Trophoblast cell (in vitro differentiated cells and primary cell): Measurements from ENCODE around the gene PERM1.

Source experiments
- DNase-seq, 2 donors: peaks; one replicate each; pipeline ENCODE4 v3.0.0-alpha.2; 2016
- H2AFZ ChIP-seq: 2 replicates; pipeline ENCODE4 v1.6.1; 2013; ENCODE audit warnings: low read length, moderate library complexity, mild to moderate bottlenecking; ENCODE audit not compliant: insufficient read depth, poor library complexity
- H2AK5ac ChIP-seq: 2 replicates; pipeline ENCODE4 v1.6.1; 2013; ENCODE audit warnings: mild to moderate bottlenecking, low read length
- H2BK120ac ChIP-seq: 2 replicates; pipeline ENCODE4 v1.6.1; 2013; ENCODE audit warnings: low read length, mild to moderate bottlenecking, moderate library complexity; ENCODE audit not compliant: insufficient read depth, poor library complexity
- H2BK12ac ChIP-seq: 2 replicates; pipeline ENCODE4 v1.6.1; 2013; ENCODE audit warnings: mild to moderate bottlenecking, low read length, moderate library complexity
- H2BK5ac ChIP-seq: 2 replicates; pipeline ENCODE4 v1.6.1; 2013; ENCODE audit warnings: low read length, low read depth, moderate library complexity, mild to moderate bottlenecking; ENCODE audit not compliant: poor library complexity
- H3K14ac ChIP-seq: 2 replicates; pipeline ENCODE4 v1.6.1; 2013; ENCODE audit warnings: mild to moderate bottlenecking, low read length
- H3K18ac ChIP-seq: 2 replicates; pipeline ENCODE4 v1.6.1; 2013; ENCODE audit warnings: mild to moderate bottlenecking, low read length
- H3K23ac ChIP-seq: 2 replicates; pipeline ENCODE4 v1.6.1; 2013; ENCODE audit warnings: low read length
- H3K27ac ChIP-seq: 2 replicates; pipeline ENCODE4 v1.5.1; 2013; ENCODE audit warnings: low read depth, mild to moderate bottlenecking, inconsistent platforms, low read length, moderate library complexity
- H3K27me3 ChIP-seq: 2 replicates; pipeline ENCODE4 v1.6.1; 2013; ENCODE audit warnings: inconsistent platforms, mild to moderate bottlenecking, low read length, moderate library complexity; ENCODE audit not compliant: insufficient read depth
- H3K36me3 ChIP-seq, 2 experiments: 1 replicate in 1 of 2; 2 replicates in 1 of 2; pipeline ENCODE4 v1.6.1; 2013; ENCODE audit warnings: low read length in 2 of 2, mild to moderate bottlenecking in 2 of 2, moderate library complexity in 1 of 2; ENCODE audit not compliant: insufficient read depth in 2 of 2, control insufficient read depth in 1 of 2
- H3K4ac ChIP-seq: 2 replicates; pipeline ENCODE4 v1.6.1; 2013; ENCODE audit warnings: low read depth, mild to moderate bottlenecking, low read length, moderate library complexity
- H3K4me1 ChIP-seq, 2 experiments: 1 replicate in 1 of 2; 2 replicates in 1 of 2; pipeline ENCODE4 v1.6.1; 2013; ENCODE audit warnings: low read length in 2 of 2, mild to moderate bottlenecking in 2 of 2, moderate library complexity in 1 of 2; ENCODE audit not compliant: insufficient read depth in 2 of 2, control insufficient read depth in 1 of 2
- H3K4me2 ChIP-seq: 2 replicates; pipeline ENCODE4 v1.6.1; 2013; ENCODE audit warnings: inconsistent platforms, mild to moderate bottlenecking, low read length, moderate library complexity
- H3K4me3 ChIP-seq: 2 replicates; pipeline ENCODE4 v1.5.1; 2013; ENCODE audit warnings: mild to moderate bottlenecking, low read depth, low read length, inconsistent platforms
- H3K79me1 ChIP-seq: one replicate; pipeline ENCODE4 v1.6.1; 2013; ENCODE audit warnings: low read length
- H3K79me2 ChIP-seq: 2 replicates; pipeline ENCODE4 v1.6.1; 2013; ENCODE audit warnings: low read length, mild to moderate bottlenecking; ENCODE audit not compliant: control insufficient read depth, insufficient read depth, poor library complexity
- H3K9ac ChIP-seq: 2 replicates; pipeline ENCODE4 v1.6.1; 2013; ENCODE audit warnings: mild to moderate bottlenecking, low read length
- H3K9me3 ChIP-seq: 2 replicates; pipeline ENCODE4 v1.6.1; 2013; ENCODE audit warnings: low read depth, mild to moderate bottlenecking, control low read depth, inconsistent platforms, low read length; ENCODE audit not compliant: insufficient read depth
- H4K12ac ChIP-seq: 2 replicates; pipeline ENCODE4 v1.6.1; 2013; ENCODE audit warnings: low read depth, mild to moderate bottlenecking, low read length, moderate library complexity
- H4K8ac ChIP-seq: 2 replicates; pipeline ENCODE4 v1.6.1; 2013; ENCODE audit warnings: low read depth, mild to moderate bottlenecking, low read length, moderate library complexity
- H4K91ac ChIP-seq: one replicate; pipeline ENCODE4 v1.6.1; 2013; ENCODE audit warnings: low read depth, mild to moderate bottlenecking, low read length, moderate library complexity
- WGBS: extraction: QIAGEN DNeasy Blood & Tissue Kit; methylation state at CpG from one replicate; pipeline ENCODE4 v1.1.7; 2013; ENCODE audit warnings: missing lambda C conversion rate; ENCODE audit not compliant: insufficient read length, insufficient coverage; ENCODE audit errors: extremely low coverage; 5-methylcytosine and 5-hydroxymethylcytosine counted together

PERM1 gene

DNA sequence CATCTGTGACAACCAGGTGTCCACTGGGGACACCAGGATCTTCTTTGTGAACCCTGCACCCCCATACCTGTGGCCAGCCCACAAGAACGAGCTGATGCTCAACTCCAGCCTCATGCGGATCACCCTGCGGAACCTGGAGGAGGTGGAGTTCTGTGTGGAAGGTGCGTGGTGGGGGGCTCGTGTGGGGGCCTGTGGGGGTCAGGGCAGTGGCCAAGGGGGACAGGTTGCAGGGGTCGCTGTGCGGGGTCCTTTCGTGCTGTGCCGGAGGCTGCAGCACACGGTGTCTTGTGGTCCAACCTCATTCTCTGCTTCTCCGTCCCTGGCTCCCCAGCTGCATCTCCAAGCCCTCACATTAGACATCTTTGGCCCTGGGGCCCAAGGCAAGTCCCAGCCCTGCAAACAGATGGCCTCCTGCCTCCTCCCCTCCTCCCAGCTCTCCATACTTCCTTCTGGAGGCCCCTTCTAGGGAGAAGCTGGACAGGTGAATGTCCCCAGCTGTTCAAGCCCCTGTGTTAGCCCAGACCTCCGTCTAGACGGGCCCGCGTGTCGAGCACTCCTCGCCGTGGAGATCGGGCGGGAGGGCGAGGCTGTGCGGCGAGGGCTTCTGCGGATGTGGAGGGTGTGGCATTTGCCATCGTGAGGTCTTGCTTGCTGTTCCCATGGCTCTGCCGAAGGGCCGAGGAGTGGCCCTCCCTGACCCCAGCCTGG is 40.6 kb upstream of the PERM1 start:
- Histone ChIP-seq H3K23ac (no peak overlapping the region), H3K27me3 (no peaks in the 10 kb centered on the region), H4K8ac (no peak overlapping the region), H3K4me1 (peaks cover 42 to 49% of the 10 kb centered on the region in 2 experiments), H3K79me2 (peaks cover 12% of the 10 kb centered on the region), H3K27ac (no peak overlapping the region), H2AK5ac (no peak overlapping the region), H4K12ac (no peak overlapping the region), H4K91ac (no peak overlapping the region), H3K9ac (no peak overlapping the region), H3K4me2 (no peak overlapping the region), H3K79me1 (peaks cover 24% of the 10 kb centered on the region), H3K36me3 (peaks cover 29% of the 10 kb centered on the region in 2 experiments), H2BK12ac (no peak overlapping the region), H3K9me3 (peaks cover 2% of the 10 kb centered on the region), H3K18ac (no peak overlapping the region), H2BK5ac (no peak overlapping the region), H3K14ac (peak overlapping the region; percentile 18), H2BK120ac (no peak overlapping the region), H3K4me3 (peak overlapping the region; percentile 45), H3K4ac (no peak overlapping the region), H2AFZ (no peak overlapping the region)
- WGBS: no CpG with 5 or more reads among the region's 27 CpGs
- no peak for DNase-seq

DNA sequence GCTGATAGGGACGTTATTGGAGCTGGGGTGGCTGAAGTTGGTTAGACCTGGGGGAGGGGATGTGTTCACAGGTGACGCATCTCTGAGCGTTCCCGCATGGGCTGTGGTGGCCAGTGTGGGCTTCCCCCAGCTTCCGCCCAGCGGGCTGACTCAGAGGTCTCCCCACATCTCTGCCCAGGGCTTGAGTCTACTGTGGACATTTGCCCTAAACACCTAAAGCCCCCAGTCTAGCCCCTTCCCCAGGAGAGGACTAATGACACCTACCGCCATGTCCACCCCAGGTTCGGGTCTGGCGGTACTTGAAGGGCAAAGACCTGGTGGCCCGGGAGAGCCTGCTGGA is 40.0 kb upstream of the PERM1 start:
- H2BK120ac ChIP-seq: no peak overlapping the region
- H3K79me2 ChIP-seq: peaks cover 12% of the 10 kb centered on the region
- H2AK5ac ChIP-seq: no peak overlapping the region
- no peak overlapping the region for H3K4ac ChIP-seq
- peaks cover 24% of the 10 kb centered on the region for H3K79me1 ChIP-seq
- H3K23ac ChIP-seq: no peak overlapping the region
- no peak overlapping the region for H4K8ac ChIP-seq
- no peaks in the 10 kb centered on the region for H3K27me3 ChIP-seq
- peaks cover 2% of the 10 kb centered on the region for H3K9me3 ChIP-seq
- WGBS: no CpG with 5 or more reads among the region's 10 CpGs
- peaks cover 42 to 49% of the 10 kb centered on the region in 2 experiments for H3K4me1 ChIP-seq
- no peak overlapping the region for H4K91ac ChIP-seq
- H2AFZ ChIP-seq: no peak overlapping the region
- no peak overlapping the region for H3K14ac ChIP-seq
- H3K4me2 ChIP-seq: peak overlapping the region; percentile 96
- no peak overlapping the region for H3K9ac ChIP-seq
- H2BK5ac ChIP-seq: no peak overlapping the region
- no peak overlapping the region for H4K12ac ChIP-seq
- DNase-seq: no peak
- H2BK12ac ChIP-seq: no peak overlapping the region
- H3K18ac ChIP-seq: peak overlapping the region; percentile 13
- no peak overlapping the region for H3K27ac ChIP-seq
- H3K36me3 ChIP-seq: peaks cover 23% of the 10 kb centered on the region in 2 experiments
- peak overlapping the region; percentile 45 for H3K4me3 ChIP-seq

- Histone ChIP-seq H2BK12ac (peak overlapping the region; percentile 74), H3K27ac (no peak overlapping the region), H3K36me3 (peaks cover 17 to 20% of the 10 kb centered on the region in 2 experiments), H2AK5ac (peak overlapping the region; percentile 19), H3K23ac (no peak overlapping the region), H3K14ac (peak overlapping the region; percentile 66), H4K12ac (peak overlapping the region; percentile 25), H2BK120ac (peak overlapping the region; percentile 50), H3K18ac (peak overlapping the region; percentile 26), H3K79me2 (peaks cover 12% of the 10 kb centered on the region), H3K4ac (peak overlapping the region; percentile 37), H4K91ac (peak overlapping the region; percentile 29), H3K9ac (peak overlapping the region; percentile 31), H3K4me3 (peak overlapping the region; percentile 94), H3K79me1 (peaks cover 24% of the 10 kb centered on the region), H2BK5ac (peak overlapping the region; percentile 29), H3K9me3 (peaks cover 3% of the 10 kb centered on the region), H2AFZ (no peak overlapping the region), H4K8ac (peak overlapping the region; percentile 76), H3K27me3 (no peaks in the 10 kb centered on the region), H3K4me1 (peaks cover 42 to 49% of the 10 kb centered on the region in 2 experiments), H3K4me2 (peak overlapping the region; percentile 96)
- no peak for DNase-seq
- no CpG with 5 or more reads among the region's 33 CpGs for WGBS
These were observed 39.4 kb upstream of the PERM1 start for GRCh38 chr1:1021010-1021919.

DNA sequence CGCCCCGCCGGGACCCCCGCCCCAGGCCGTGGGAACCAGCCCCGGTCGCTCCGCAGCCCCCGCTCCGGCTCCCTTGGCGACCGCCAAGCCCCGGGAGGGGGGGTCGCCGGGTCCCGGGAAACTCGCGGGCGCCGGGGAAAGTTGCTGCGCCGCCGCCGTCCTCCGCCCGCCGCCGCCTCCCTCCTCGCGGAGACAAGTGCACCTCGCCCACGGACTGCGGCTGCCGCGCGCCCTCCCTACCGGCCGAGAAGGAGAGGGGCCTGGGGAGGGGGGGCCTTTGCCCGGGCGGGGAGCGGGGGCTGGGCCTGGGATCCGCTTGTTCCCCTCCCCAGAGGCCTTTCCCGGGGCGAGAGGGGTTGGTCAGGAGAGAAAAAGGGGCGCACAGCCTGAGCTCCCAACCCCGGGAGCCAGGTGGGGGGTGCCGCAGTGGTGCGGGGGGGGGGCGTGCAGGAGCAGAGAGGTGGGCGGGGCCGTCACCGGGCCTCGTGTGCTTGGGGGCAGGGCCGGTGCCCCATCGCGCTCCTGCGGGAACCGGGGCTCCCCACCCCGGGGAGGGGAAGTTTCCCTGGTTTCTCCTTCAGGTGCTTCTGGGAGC is 38.6 kb upstream of the PERM1 start:
- peak overlapping the region; percentile 79 for H3K18ac ChIP-seq
- H3K14ac ChIP-seq: peak overlapping the region; percentile 65
- H3K9ac ChIP-seq: peak overlapping the region; percentile 93
- H2AK5ac ChIP-seq: peak overlapping the region; percentile 19
- DNase-seq: no peak
- no peak overlapping the region for H2BK12ac ChIP-seq
- no CpG with 5 or more reads among the region's 59 CpGs for WGBS
- H3K36me3 ChIP-seq: peaks cover 14 to 20% of the 10 kb centered on the region in 2 experiments
- peak overlapping the region; percentile 96 for H3K4me2 ChIP-seq
- peak overlapping the region; percentile 79 for H2BK120ac ChIP-seq
- peaks cover 5% of the 10 kb centered on the region for H3K9me3 ChIP-seq
- no peak overlapping the region for H2BK5ac ChIP-seq
- H4K91ac ChIP-seq: peak overlapping the region; percentile 84
- peak overlapping the region; percentile 49 for H3K4ac ChIP-seq
- peaks cover 21% of the 10 kb centered on the region for H3K79me1 ChIP-seq
- peaks cover 12% of the 10 kb centered on the region for H3K79me2 ChIP-seq
- no peak overlapping the region for H3K23ac ChIP-seq
- H4K8ac ChIP-seq: peak overlapping the region; percentile 56
- peak overlapping the region; percentile 66 for H3K27ac ChIP-seq
- H4K12ac ChIP-seq: peak overlapping the region; percentile 25
- H3K4me3 ChIP-seq: peak overlapping the region; percentile 94
- H3K4me1 ChIP-seq: peaks cover 40 to 49% of the 10 kb centered on the region in 2 experiments
- no peaks in the 10 kb centered on the region for H3K27me3 ChIP-seq
- no peak overlapping the region for H2AFZ ChIP-seq
